ENCODE data around the gene DNM3.

The DNM3 gene

DNA sequence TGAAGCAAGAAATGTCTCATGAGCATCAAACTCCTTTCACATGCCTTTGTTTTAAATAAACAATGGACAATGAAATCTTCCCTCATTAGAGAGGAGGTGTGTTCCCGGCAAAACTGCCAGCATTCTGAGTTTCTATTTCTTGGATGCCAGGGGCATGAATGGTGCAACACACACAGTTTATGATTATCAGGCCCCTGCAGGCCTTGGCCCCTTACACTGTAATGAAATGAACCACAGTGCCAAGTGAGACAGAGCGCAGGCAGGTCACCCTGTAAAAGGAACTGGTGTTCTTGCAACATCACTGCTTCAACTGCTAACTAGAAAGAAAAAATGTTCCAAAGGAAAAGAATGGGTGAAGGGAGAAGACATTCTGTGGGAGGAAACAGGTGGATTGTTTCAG is 606.3 kb downstream of the DNM3 start:
- DNase-seq: no peak

DNA sequence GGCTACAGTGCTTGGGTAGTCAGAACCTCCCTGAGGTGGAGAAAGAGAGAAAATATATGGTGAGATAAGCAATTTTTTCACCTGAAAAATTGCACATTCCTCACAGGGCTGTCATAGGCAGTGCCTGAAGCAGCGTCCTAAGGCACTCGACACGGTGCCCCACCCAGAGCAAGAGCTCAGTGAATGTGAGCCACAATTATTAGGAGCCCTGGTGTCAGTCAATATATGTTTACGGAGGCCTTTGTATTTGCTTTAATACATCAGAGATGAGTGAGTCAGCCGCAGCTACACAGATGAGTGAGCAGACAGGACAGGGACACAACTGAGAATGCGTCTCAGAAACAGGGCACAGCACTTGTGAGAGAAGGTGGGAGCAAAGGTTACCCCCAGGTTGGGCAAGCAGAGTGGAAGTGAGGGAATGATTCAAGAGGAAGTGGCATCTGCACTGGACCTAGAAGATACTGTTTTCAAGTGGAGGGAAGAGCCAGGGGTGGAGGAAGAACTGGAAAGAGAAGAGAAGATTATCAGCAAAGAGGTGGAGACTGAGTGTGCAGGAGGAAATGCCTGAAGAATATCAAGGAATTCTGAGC is 607.8 kb downstream of the DNM3 start:
- no peak for DNase-seq

DNA sequence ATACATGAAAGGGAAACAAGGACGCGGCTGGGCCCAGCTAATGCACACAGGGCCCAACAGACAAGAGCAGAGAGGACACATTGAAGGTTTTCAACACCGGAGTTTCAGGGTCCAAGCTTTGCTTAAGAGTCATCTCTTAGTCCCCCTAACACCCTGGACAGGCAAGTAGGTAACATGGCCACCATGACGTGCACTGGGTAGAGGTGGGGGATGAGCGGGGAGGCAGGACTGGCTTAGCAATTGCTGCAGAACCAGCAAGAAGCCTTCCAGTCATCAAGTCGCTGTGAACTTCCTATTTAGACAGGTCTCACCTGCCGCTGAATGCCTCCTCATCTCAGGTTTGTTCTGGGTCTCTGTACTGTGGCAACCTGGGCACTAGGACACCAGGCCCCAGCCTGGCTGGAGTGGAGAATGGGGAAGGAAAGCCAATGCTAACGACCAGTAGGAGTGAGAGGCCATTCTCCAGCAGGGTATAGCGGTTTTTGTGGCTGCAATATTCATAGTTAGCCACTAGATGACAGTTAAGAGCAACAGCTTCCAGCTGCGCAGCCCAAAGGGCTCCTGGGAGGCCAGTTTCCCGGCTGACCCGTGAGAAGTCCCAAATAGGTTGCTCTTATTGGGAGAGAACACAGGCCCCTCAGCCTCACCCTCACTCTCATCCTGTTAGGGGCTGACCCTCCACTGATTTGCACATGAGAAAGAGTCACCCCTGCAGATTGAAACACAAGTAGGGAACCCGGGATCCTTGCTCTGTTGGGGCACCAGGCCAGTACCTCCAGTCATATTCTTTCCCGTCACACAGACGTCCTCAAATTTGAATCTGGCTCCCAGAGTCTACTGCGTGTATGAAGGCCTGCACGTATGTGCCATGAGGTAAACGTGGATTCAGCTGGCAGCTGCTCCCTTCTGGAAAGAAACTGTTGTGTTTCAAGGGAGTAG is 608.6 kb downstream of the DNM3 start:
- no peak for DNase-seq

DNA sequence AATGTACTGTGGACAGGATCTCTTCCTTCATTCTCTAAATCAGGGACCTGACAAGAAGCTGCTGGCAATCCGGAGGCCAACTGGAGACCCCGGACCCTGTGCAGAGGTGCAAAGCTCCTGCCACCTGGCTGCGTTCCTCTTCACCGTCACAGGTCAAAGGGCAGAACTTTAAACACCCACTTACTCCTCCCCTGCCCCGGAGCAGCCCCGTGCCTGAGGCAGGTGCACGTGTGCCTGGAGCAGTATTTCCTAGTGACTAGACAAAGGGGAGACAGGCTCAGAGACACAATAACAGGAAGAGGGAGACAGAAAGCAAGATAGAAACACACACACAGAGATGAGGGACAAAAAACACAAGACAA is 609.2 kb downstream of the DNM3 start:
- no peak for DNase-seq

DNA sequence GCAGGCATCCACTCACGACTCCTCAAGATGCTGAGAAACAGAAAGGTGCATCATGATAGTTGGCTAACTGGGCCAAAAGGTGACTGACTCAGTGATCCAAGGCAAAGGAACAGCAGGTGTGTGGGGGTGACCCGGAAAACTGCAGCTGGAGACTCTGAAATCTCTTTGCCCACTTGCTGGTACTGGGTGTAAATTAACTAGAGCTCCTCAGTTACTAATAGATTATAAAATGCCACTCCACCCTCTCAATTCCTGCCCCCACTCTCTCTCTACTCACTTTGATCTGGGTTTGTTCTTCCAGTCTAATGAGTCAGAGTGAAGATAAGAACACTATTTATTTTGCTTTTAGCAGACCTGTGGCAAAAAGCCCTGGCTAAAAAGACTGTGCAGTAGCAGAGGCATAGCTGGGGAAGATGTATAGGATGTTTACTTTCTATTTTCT is 609.7 kb downstream of the DNM3 start:
- DNase-seq: no peak

DNA sequence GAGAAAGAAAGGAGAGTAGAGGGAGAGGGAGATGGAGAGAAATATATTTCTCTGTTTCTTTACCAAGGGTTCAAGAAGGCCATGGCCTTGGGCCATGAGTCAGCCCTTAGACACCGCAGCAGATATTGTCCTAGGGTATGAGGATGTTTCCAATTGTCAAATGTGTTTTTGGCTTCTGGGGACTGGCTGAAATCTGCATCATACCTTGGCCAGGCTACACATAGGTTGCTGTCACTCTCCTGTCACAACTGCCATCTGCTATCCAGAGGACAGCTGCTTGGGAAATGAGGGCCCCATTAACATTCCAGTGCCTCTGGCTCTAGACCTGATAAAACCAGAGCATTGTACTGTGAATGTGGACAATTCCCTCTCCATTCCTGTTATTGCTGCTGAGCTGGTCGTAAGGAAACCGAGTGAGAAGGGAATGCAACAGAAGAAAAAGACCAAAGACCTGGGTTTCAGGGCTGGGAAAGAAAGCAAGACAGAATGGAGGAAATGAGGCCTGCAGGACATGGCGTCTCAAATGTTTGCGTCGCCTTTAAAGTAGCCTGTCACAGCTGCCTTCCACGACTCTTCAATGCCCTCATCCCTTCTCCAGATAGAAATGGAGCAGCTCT is 611.3 kb downstream of the DNM3 start:
- no peak for DNase-seq

DNA sequence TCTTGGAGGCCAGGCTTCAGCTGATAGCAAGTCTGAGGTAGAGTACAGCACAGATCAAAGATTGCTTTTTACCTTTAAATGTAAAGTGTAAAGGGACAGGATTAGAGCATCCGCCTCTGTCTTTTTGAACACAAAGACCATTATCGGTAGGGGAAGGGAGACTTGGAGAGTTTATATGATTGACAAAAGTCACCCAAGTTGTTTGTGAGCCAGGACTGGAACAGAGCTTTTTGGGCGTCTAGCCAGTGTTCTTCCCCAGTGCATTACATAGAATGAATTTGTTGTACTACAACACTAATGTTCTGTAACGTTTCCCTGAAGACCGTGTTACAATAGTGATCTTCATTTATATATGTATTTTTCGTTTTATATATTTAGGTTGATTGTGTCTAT is 611.9 kb downstream of the DNM3 start:
- no peak for DNase-seq

DNA sequence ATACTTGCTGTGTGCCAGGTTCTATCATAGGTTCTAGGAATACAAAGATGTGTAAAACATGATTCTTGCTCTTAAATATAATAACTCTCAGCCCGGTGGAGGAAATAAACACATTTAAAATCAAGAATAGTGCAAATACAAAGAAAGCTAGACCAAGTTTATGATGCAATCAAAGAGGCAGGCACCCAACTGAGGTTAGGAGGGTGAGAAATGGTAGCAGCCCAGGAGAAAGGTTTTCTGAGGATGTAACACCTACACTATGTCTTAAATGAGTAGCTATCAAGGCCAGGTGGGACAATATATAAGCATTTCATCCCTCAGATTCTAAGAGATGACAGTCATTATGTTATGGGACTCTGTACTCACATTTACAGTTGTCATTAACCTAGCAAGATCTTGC is 612.3 kb downstream of the DNM3 start:
- DNase-seq: no peak

DNA sequence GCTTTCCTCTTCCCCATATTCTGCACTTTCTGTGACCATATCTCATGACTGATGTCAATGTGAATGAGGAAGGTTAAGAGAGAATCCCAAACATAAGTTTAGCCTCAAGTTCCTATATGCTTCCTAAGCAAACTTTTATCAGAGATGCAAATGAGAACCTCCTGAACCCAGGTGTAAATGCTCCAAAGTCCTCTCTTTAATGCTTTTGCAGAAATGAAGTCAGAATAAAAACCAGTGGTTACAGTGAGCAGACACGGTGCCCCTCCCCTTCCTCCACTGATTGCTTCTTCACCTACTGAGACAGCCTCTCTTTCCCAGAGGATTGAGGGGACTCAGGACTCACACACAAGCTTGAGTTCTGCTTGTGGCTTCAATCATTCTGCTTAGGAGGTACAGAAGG is 614.2 kb downstream of the DNM3 start:
- no peak for DNase-seq

DNA sequence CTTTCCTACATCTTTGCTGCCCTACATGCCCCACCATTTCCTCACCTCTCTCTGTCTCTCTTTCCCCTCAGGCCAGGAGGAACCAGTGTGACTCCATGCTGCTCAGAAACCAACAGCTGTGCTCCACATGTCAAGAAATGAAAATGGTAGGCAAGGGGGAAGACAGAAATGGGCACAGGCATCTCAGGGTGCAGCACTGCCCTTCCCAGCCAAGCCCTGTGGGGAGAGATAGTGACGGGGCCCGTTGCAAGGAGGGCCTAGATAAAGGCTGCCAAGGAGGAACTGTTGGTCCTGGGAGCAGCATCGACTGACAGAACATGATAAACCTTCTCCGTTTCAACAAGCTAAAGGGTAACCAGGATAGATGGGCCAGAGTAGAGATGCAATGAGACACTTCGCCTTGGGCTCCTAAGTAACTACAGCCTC is 615.1 kb downstream of the DNM3 start:
- no peak for DNase-seq

DNA sequence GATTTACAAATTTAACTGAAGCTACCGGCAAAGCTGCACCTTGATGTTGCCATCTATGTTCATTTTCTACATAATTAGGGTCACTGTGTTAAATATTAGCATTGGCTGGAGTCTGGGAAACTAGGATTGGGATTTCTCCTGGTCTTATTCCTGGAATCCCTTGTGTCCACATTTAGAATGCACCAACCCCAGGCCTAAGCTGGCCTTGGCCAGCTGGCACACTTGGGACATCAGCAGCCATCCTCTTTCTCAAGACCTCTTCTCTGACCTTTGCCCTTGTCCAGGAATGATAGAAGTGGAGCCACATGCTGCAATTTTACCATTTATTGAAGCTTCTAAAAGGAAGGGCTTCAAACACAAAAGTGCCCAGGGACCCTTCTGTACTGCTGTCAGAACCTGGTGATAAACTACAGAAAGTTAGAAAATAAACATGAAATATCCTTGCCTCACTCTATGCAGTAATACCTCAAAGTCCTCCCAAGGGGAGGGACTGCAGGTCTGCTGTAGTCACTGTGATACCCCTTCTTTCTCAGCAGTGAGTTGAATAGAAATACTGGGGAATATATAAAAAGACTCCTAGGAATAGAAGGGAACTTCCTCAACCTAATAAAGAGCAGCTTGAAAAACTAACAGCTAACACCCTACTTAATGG is 616.3 kb downstream of the DNM3 start:
- DNase-seq: no peak

DNA sequence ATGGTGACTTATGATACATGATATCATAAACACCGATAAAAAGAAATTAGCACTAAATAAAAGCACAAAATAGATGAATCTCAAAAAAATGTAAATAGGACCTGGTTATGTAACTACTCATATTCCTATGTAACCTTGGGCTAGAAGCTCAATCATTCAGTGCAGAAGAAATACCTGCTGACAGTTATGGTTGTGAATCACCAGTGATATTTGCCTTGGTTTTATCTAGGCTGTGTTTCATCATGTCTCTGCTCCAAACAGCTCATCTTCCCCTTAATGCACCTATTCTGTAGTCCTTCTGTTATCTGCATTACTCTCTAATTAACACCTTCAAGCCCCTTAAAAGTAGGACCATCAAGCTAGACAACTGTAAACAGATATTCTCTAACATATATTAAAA is 618.9 kb downstream of the DNM3 start:
- DNase-seq: no peak

DNA sequence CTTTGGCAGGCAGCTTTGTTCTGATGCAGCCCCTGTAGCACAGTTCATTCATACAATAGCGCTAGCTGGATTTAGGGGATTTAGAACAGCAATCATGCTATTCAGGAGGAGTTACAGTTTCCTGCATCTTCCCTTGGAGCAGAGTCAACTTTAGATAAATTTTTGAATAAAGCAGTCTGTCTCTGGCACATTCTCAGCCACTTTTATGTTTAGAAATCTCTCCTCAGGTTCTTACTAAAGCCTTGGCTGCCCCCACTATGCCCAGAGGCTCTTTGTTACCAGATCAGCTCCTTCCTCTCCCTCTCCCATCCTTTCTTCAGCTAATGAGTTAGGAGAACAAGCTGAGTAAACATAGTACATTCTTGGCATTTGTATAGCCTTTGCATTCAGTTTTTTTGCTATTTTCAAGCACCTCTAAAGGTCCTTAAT is 619.6 kb downstream of the DNM3 start:
- no peak for DNase-seq
